ENCODE data around the gene DTX1. TPM values are rescaled to one million over a fixed set of nuclear protein-coding genes. Genes with fewer than 3 reads are reported as not detected.
A peak's percentile ranks its signal among the peaks of the same experiment; 100 is the strongest.
"Not testable (repeated sequence)": the region's sequence is repeated elsewhere in the genome, so short reads cannot be mapped to it uniquely, and the experiment has no call there.

Gene DTX1
- total RNA-seq, 1 donor from 2014 or later, result 1.8 TPM

GRCh38 chr12:113135178-113136127 lies 78.9 kb downstream of the DTX1 start, which contains the start of gene RASAL1:
Gene RASAL1, minus strand, starts transcription at chr12:113135761. Its CDS starts 299 bp downstream, at chr12:113135462.
- DNase-seq (ENCODE audit: low read depth in 2 of 2), result peak in 1 of 2 donors; percentile 7

GRCh38 chr12:113136128-113136989 lies 79.8 kb downstream of the DTX1 start:
- DNase-seq (ENCODE audit: low read depth in 2 of 2), result no peak

- DNase-seq (ENCODE audit: low read depth in 2 of 2), result no peak
These were observed 80.5 kb downstream of the DTX1 start for GRCh38 chr12:113136990-113137511.

GRCh38 chr12:113137861-113138783 lies 81.6 kb downstream of the DTX1 start:
- DNase-seq (ENCODE audit: low read depth in 2 of 2), result no peak

- no peak for DNase-seq (ENCODE audit: low read depth in 2 of 2)
These were observed 82.3 kb downstream of the DTX1 start for GRCh38 chr12:113138826-113139225.

- no peak for DNase-seq (ENCODE audit: low read depth in 2 of 2)
These were observed 84.2 kb downstream of the DTX1 start for GRCh38 chr12:113140706-113141105.

GRCh38 chr12:113141716-113142115 lies 85.2 kb downstream of the DTX1 start:
- not testable (repeated sequence) for DNase-seq (ENCODE audit: low read depth in 2 of 2)

GRCh38 chr12:113142173-113142885 lies 85.8 kb downstream of the DTX1 start:
- DNase-seq (ENCODE audit: low read depth in 2 of 2), result no peak

GRCh38 chr12:113142886-113143332 lies 86.4 kb downstream of the DTX1 start:
- no peak for DNase-seq (ENCODE audit: low read depth in 2 of 2)

GRCh38 chr12:113143959-113144358 lies 87.4 kb downstream of the DTX1 start:
- no peak for DNase-seq (ENCODE audit: low read depth in 2 of 2)

GRCh38 chr12:113144806-113145205 lies 88.3 kb downstream of the DTX1 start:
- DNase-seq (ENCODE audit: low read depth in 2 of 2), result no peak

GRCh38 chr12:113145720-113146551 lies 89.4 kb downstream of the DTX1 start:
- no peak for DNase-seq (ENCODE audit: low read depth in 2 of 2)

GRCh38 chr12:113146999-113147398 lies 90.5 kb downstream of the DTX1 start:
- no peak for DNase-seq (ENCODE audit: low read depth in 2 of 2)

Other genes with a start within 250 kb of the DTX1 start
- gene OAS1, start 149.8 kb upstream of the DTX1 start, total RNA-seq, result 29.0 and 33.4 TPM in 2 replicates
- 6.4 and 6.5 TPM in 2 replicates for gene OAS3, start 118.3 kb upstream of the DTX1 start, total RNA-seq
- 2.9 and 4.5 TPM in 2 replicates for gene OAS2, start 78.2 kb upstream of the DTX1 start, total RNA-seq
- gene RASAL1, start 79.0 kb downstream of the DTX1 start, total RNA-seq, result not detected in 2 replicates
- not detected in 2 replicates for gene CFAP73, start 93.0 kb downstream of the DTX1 start, total RNA-seq
- 32.5 and 38.8 TPM in 2 replicates for gene DDX54, start 128.7 kb downstream of the DTX1 start, total RNA-seq
- gene RITA1, start 129.0 kb downstream of the DTX1 start, total RNA-seq, result 14.2 and 21.4 TPM in 2 replicates
- gene TPCN1, start 164.7 kb downstream of the DTX1 start, total RNA-seq, result 5.5 and 7.2 TPM in 2 replicates